ENCODE results near the gene ASCC3.

ASCC3 gene

DNA sequence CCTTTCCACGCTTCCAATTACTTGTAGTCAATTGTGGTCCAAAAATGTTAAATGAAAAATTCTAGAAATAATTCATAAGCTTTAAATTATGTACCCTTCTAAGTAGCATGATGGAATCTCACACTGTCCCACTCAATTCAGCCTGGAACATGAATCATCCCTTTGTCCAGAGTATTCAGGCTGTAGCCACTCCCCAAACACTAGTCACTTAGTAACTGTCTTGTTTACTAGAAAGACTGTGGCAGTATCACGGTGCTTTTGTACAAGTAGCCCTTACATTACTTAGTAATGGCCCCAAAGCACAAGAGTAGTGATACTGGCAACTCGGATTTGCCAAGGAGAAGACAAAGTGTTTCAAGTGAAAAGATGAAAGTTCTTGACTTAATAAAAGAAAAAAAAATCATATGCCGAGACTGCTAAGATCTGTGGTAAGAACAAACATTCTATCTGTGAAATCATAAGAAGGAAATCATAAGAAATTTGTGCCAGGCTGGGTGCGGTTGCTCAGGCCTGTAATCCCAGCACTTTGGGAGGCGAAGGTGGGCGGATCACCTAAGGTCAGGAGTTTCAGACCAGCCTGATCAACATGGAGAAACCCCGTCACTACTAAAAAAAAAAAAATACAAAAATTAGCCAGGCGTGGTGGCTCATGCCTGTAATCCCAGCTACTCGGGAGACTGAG lies 247.9 kb downstream of the ASCC3 start:
- TF ChIP-seq SUZ12 (IDR thresholded peaks at IDR 0.05) (no peak), L3MBTL2 (conservative IDR thresholded peaks at IDR 0.05) (no peak)
- DNase-seq (ENCODE audit: extremely low spot score) = no peak
- ChIA-PET POLR2A (no interaction called here), CTCF (no interaction called here)

DNA sequence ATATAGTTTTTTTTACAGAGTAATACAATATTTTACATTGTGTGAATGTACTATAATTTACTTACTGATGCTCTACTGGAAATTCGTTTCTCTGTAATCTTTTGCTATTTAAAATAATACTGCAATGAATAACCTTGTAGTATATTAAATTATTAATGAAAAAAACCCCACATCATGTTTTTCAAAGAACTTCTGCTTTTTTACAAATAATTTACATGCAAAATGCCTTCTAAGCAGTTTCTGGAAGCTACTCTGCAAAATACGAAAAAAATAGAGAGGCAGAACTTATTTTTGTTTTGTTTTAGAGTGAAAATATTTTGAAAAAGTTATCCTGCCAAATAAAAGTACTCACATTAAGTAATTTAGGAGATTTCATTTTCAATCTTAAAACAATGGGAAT lies 250.6 kb downstream of the ASCC3 start:
- POLR2A ChIA-PET = no interaction called here
- no peak for DNase-seq (ENCODE audit: extremely low spot score)
- CTCF ChIA-PET = no interaction called here
- TF ChIP-seq FOXK2 (IDR thresholded peaks at IDR 0.05) = no peak

DNA sequence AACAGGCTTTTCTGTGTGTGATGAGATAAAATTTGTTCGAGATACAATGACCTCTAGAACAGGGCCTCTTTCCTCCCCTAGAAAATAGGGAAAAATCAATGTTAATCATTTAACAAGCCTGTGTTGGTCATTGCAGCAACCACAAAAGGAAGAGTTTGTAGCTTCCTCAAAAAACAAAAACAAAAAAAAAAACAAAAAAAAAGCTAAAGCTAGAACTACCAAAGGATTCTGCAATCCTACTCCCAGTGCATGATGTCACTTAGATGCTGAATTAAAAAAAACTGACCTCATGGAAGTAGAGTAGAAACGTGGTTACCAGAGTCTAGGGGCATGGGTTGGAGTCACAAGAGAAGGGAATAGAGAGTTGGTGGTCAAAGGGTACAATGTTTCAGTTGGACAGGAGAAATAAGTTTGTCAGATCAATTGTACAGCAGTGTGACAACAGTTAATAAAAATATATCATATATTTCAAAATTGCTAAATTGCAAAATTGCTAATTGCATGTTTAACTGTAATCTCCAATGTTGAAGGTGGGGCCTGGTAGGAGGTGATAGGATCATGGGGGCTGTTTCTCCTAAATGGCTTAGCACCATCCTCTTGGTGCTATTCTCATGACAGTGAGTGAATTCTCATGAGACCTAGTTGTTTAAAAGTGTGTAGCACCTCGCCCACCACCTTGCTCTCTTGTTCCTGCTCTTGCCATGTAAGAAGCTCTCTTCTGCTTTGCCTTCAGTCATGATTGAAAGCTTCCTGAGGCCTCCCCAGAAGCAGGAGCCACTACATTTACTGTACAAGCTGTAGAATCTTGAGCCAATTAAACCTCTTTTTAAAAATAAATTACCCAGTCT lies 253.0 kb downstream of the ASCC3 start:
- TF ChIP-seq, protein P1, sequence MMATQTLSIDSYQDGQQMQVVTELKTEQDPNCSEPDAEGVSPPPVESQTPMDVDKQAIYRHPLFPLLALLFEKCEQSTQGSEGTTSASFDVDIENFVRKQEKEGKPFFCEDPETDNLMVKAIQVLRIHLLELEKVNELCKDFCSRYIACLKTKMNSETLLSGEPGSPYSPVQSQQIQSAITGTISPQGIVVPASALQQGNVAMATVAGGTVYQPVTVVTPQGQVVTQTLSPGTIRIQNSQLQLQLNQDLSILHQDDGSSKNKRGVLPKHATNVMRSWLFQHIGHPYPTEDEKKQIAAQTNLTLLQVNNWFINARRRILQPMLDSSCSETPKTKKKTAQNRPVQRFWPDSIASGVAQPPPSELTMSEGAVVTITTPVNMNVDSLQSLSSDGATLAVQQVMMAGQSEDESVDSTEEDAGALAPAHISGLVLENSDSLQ (IDR thresholded peaks at IDR 0.05) = no peak
- no peak for TF ChIP-seq SUZ12 (IDR thresholded peaks at IDR 0.05)
- no peak for TF ChIP-seq CTBP1 (IDR thresholded peaks at IDR 0.05; ENCODE audit: borderline replicate concordance)
- no peak for TF ChIP-seq L3MBTL2 (conservative IDR thresholded peaks at IDR 0.05)
- TF ChIP-seq ELF4 (IDR thresholded peaks at IDR 0.05) = no peak
- no peak for TF ChIP-seq FOXK2 (IDR thresholded peaks at IDR 0.05)
- no peak for TF ChIP-seq SP1 (IDR thresholded peaks at IDR 0.05)
- TF ChIP-seq LEF1 (IDR thresholded peaks at IDR 0.05; ENCODE audit: borderline replicate concordance) = no peak
- TF ChIP-seq NFRKB (IDR thresholded peaks at IDR 0.05) = no peak
- no peak for TF ChIP-seq FOXM1 (IDR thresholded peaks at IDR 0.05; ENCODE audit: borderline replicate concordance)
- no peak for TF ChIP-seq TARDBP (IDR thresholded peaks at IDR 0.05)
- TF ChIP-seq FOXA1 (IDR thresholded peaks at IDR 0.05) = no peak
- TF ChIP-seq HDGF (IDR thresholded peaks at IDR 0.05; ENCODE audit: borderline replicate concordance) = no peak
- no peak for DNase-seq (ENCODE audit: extremely low spot score)

DNA sequence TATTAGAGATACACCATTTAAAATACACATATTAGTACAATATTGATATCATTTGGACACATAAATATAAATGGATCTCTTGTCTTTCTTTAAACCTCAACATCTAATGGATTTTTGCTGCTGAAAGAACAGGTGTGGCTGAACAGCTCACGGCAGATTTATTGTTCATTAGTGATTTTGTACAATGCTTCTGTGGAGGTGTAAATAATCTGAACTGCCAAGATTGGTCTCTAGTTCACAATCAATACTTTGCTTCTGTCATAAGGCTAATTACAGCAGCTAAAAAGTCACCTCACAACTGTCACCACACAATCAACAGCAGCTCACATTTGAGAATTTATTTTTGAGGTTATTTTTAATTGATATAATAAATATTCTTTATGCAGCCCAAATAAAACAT lies 254.4 kb downstream of the ASCC3 start:
- no peak for DNase-seq (ENCODE audit: extremely low spot score)
- POLR2A ChIA-PET = no interaction called here
- TF ChIP-seq FOXM1 (IDR thresholded peaks at IDR 0.05; ENCODE audit: borderline replicate concordance) = no peak
- TF ChIP-seq CTBP1 (IDR thresholded peaks at IDR 0.05; ENCODE audit: borderline replicate concordance) = no peak
- no peak for TF ChIP-seq LEF1 (IDR thresholded peaks at IDR 0.05; ENCODE audit: borderline replicate concordance)
- TF ChIP-seq, protein P1 (IDR thresholded peaks at IDR 0.05) = no peak
- TF ChIP-seq HDGF (IDR thresholded peaks at IDR 0.05; ENCODE audit: borderline replicate concordance) = no peak
- CTCF ChIA-PET = no interaction called here

More for the DNA sequence above, 253.0 kb downstream of the ASCC3 start:
- ChIA-PET POLR2A (no interaction called here), CTCF (no interaction called here)

DNA sequence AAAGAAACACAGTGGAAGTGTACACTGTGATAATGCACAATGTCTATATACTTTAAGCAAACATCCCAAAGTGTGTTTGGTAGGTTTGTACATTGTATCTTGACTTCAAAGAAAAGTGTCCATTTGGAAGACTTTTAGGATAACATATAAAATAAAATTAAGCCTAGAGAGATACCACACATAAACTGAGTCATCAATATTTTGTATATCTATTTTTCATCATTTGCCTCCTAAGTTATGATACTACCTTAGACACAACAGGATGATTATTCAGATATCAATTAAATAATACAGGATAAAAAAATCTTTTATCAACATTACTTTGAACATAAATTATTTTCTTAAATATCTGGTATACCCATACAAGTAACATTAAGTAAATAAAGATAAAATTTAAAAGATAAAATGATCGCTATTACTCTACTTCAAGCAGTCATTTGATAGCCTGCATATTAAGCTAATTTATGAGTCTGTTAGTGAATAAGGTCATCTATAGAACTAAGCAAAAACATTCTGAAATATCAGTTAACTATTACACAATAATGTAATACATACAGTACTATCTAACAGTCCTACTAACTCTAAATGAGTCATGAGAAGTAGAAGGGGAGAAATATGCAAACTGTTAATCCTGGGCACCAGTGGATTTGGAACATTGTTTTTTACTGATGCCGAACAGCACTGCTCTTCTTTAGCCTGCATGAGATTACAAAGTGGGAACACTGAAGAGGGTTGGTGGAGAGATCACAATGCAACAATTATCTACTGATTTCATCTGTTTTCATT lies 258.0 kb downstream of the ASCC3 start:
- ChIA-PET POLR2A (no interaction called here), CTCF (no interaction called here)
- DNase-seq (ENCODE audit: extremely low spot score) = no peak
- TF ChIP-seq L3MBTL2 (conservative IDR thresholded peaks at IDR 0.05) (no peak), NFRKB (IDR thresholded peaks at IDR 0.05) (no peak), BHLHE40 (IDR thresholded peaks at IDR 0.05; ENCODE audit: borderline replicate concordance) (no peak), FOXK2 (IDR thresholded peaks at IDR 0.05) (no peak), FOXA1 (IDR thresholded peaks at IDR 0.05) (no peak), ARNT (IDR thresholded peaks at IDR 0.05) (no peak), ELF4 (IDR thresholded peaks at IDR 0.05) (no peak), SUZ12 (IDR thresholded peaks at IDR 0.05) (no peak), SP1 (IDR thresholded peaks at IDR 0.05) (no peak), CTBP1 (IDR thresholded peaks at IDR 0.05; ENCODE audit: borderline replicate concordance) (no peak), ZNF384 (IDR thresholded peaks at IDR 0.05) (no peak), LEF1 (IDR thresholded peaks at IDR 0.05; ENCODE audit: borderline replicate concordance) (no peak)
- TF ChIP-seq, protein P1 (IDR thresholded peaks at IDR 0.05) = no peak

DNA sequence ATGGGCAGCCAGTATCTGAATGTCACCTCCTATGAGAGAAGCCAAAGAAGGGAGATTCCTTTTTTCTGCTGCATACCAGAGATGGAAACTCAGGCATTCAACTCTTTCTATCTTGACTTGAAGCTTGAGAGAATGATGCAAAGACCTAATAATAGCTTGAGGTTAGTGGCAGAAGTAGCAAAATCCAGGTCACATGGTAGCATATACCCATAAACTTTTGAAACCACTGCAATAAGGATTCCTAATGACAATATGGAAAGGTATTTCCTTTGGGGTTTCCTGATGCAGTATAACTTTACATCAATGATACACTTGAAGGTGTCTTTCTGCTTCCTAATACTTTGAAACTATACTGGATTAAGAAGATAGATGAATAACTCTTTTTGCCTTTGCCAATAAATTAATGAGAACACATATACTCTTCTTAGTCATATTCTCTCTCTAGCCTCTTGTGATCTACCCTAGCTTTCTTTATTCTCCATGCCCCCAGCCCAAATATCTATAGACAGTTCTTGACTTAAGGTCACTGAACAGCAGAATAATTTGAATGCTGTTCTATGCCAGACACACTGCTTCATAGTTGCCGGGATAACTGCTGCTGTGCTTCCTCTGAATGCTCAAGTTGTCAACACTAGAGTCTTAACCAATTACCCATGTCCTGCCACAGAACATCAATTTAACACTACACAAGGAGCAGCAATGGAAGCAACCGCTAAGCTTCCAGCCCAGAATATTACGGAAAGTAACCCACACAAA lies 260.9 kb downstream of the ASCC3 start:
- no peak for DNase-seq (ENCODE audit: extremely low spot score)
- TF ChIP-seq FOXM1 (IDR thresholded peaks at IDR 0.05; ENCODE audit: borderline replicate concordance) = no peak
- no peak for TF ChIP-seq ARNT (IDR thresholded peaks at IDR 0.05)
- no peak for TF ChIP-seq BHLHE40 (IDR thresholded peaks at IDR 0.05; ENCODE audit: borderline replicate concordance)
- TF ChIP-seq CTBP1 (IDR thresholded peaks at IDR 0.05; ENCODE audit: borderline replicate concordance) = no peak
- no peak for TF ChIP-seq SP1 (IDR thresholded peaks at IDR 0.05)
- no peak for TF ChIP-seq L3MBTL2 (conservative IDR thresholded peaks at IDR 0.05)
- no peak for TF ChIP-seq LEF1 (IDR thresholded peaks at IDR 0.05; ENCODE audit: borderline replicate concordance)
- TF ChIP-seq, protein P1 (IDR thresholded peaks at IDR 0.05) = no peak
- no peak for TF ChIP-seq ZNF384 (IDR thresholded peaks at IDR 0.05)
- no peak for TF ChIP-seq FOXK2 (IDR thresholded peaks at IDR 0.05)
- TF ChIP-seq TARDBP (IDR thresholded peaks at IDR 0.05) = no peak
- TF ChIP-seq SUZ12 (IDR thresholded peaks at IDR 0.05) = no peak
- no peak for TF ChIP-seq FOXA1 (IDR thresholded peaks at IDR 0.05)
- no peak for TF ChIP-seq ELF4 (IDR thresholded peaks at IDR 0.05)
- no peak for TF ChIP-seq HDGF (IDR thresholded peaks at IDR 0.05; ENCODE audit: borderline replicate concordance)
- TF ChIP-seq NFRKB (IDR thresholded peaks at IDR 0.05) = no peak
- ChIA-PET CTCF (no interaction called here), POLR2A (no interaction called here)

All from HEK293T (cell line).